HepG2 (cell line): Measurements from ENCODE around the gene ETFA.

Experiments
- CREM ChIP-seq, 2 experiments: sonication (generic) in 1 of 2; formaldehyde crosslinking in 1 of 2; IDR thresholded peaks; 2 replicates each; pipeline versions ENCODE4 v1.4.0 to v1.6.1; 2016 to 2020; ENCODE audit warnings: antibody characterized with exemption in 1 of 2, mild to moderate bottlenecking in 1 of 2, missing genetic modification reagents in 1 of 2
- CTCF ChIP-seq: sonication (generic); formaldehyde crosslinking; IDR thresholded peaks from 2 replicates; pipeline ENCODE4 v1.5.0; 2020; ENCODE audit warnings: mild to moderate bottlenecking, missing genetic modification reagents, moderate library complexity
- EZH2 ChIP-seq: conservative IDR thresholded peaks from 2 replicates; pipeline ENCODE4 v1.6.1; 2012; ENCODE audit warnings: mild to moderate bottlenecking, low read depth, low read length, moderate library complexity
- MAZ ChIP-seq, 2 experiments: sonication (generic) in 1 of 2; formaldehyde crosslinking in 1 of 2; IDR thresholded peaks; 2 replicates each; pipeline versions ENCODE4 v1.5.0 to v1.6.1; 2012 to 2020; ENCODE audit warnings: low read depth in 2 of 2, mild to moderate bottlenecking in 2 of 2, borderline replicate concordance in 1 of 2, improper control_type of control experiment in 1 of 2, low read length in 1 of 2, missing genetic modification reagents in 1 of 2, moderate library complexity in 1 of 2
- NFYB ChIP-seq: sonication (generic); formaldehyde crosslinking; IDR thresholded peaks from 2 replicates; pipeline ENCODE4 v1.4.0; 2020; ENCODE audit warnings: missing genetic modification reagents
- REST ChIP-seq, 2 experiments: IDR thresholded peaks; 2 replicates each; pipeline ENCODE4 v1.6.1; 2011 to 2012; ENCODE audit warnings: low read length in 2 of 2, borderline replicate concordance in 1 of 2, low read depth in 1 of 2, mild to moderate bottlenecking in 1 of 2, moderate library complexity in 1 of 2
- SP1 ChIP-seq, 2 experiments: fragments of 450-650 bp in 1 of 2; sonication (generic) in 1 of 2; formaldehyde crosslinking in 1 of 2; IDR thresholded peaks; 2 replicates each; pipeline versions ENCODE4 v1.4.0 to v1.6.1; 2016 to 2020; ENCODE audit warnings: missing genetic modification reagents in 1 of 2
- ZNF264 ChIP-seq: sonication (generic); formaldehyde crosslinking; IDR thresholded peaks from 2 replicates; pipeline ENCODE4 v1.4.0; 2020; ENCODE audit warnings: missing genetic modification reagents
- ZNF354B ChIP-seq: sonication (generic); formaldehyde crosslinking; IDR thresholded peaks from 2 replicates; pipeline ENCODE4 v1.8.0; 2022; ENCODE audit warnings: mild to moderate bottlenecking, missing genetic modification reagents

- TF ChIP-seq REST (IDR thresholded peaks at IDR 0.05; ENCODE audit: borderline replicate concordance in 1 of 2, low read depth in 1 of 2, low read length in 2 of 2) (no peak), SP1 (IDR thresholded peaks at IDR 0.05) (no peak), SP1 (CRISPR knock-in tag; IDR thresholded peaks at IDR 0.05) (no peak), ZNF264 (CRISPR knock-in tag) (no peak), MAZ (IDR thresholded peaks at IDR 0.05; ENCODE audit: borderline replicate concordance, low read depth, low read length) (no peak), MAZ (CRISPR knock-in tag; IDR thresholded peaks at IDR 0.05; ENCODE audit: low read depth) (no peak), CTCF (CRISPR knock-in tag) (no peak), NFYB (CRISPR knock-in tag) (no peak), EZH2 (no peak), ZNF354B (CRISPR knock-in tag) (no peak), CREM (IDR thresholded peaks at IDR 0.05) (no peak), CREM (CRISPR knock-in tag; IDR thresholded peaks at IDR 0.05) (no peak)
Observed at GRCh38 chr15:76286271-76286879, 24.9 kb downstream of the ETFA start.
